ENCODE measurements around the gene AVPI1.
"Not testable (repeated sequence)": the region's sequence is repeated elsewhere in the genome, so short reads cannot be mapped to it uniquely, and the experiment has no call there.

AVPI1 gene

GRCh38 chr10:97682042-97682441, 5.0 kb downstream of the AVPI1 start:
- no peak for DNase-seq

DNA sequence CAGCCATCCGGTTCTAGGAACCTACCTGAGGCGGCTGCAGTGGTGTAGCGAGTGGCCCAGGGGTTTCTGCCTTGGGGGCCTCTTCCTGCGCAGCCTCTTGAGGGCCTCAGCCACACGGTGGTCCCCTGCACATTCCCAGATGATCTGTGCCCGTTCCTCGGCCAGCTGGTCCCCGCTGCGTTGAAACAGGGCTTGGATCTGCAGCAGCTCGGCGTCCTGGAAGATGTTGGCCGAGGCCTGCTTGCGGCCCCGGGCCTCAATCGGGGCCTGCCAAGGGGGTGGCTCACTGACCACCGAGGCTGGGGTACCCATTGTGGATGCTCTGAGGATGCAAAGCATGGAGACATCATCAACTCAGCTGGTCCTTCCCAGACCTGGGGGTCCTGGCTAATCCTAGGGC, 7.4 kb downstream of the AVPI1 start:
- no peak for DNase-seq

- DNase-seq, result peak; percentile 42
Observed at GRCh38 chr10:97676770-97677581, 10.1 kb downstream of the AVPI1 start.

DNA sequence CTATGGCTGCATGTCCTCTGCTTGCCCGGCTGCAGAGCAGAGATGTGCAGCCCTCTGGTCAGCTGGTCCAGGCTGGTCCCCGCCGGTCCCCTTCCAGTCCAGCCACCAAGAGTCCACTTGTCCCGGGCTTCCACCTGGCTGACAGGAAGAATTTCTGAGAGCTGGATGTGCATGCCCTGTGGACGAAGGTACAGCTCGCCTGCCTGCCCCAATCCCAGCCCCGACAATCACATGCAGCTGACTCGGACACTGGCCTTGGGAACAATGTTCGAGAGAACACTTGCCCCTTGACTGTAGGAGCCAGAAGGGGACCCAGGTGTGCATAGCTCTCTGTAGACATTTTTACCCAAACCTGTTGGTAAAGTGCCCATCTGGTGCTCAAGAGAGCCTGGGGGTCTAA, 11.8 kb downstream of the AVPI1 start:
- no peak for DNase-seq

DNA sequence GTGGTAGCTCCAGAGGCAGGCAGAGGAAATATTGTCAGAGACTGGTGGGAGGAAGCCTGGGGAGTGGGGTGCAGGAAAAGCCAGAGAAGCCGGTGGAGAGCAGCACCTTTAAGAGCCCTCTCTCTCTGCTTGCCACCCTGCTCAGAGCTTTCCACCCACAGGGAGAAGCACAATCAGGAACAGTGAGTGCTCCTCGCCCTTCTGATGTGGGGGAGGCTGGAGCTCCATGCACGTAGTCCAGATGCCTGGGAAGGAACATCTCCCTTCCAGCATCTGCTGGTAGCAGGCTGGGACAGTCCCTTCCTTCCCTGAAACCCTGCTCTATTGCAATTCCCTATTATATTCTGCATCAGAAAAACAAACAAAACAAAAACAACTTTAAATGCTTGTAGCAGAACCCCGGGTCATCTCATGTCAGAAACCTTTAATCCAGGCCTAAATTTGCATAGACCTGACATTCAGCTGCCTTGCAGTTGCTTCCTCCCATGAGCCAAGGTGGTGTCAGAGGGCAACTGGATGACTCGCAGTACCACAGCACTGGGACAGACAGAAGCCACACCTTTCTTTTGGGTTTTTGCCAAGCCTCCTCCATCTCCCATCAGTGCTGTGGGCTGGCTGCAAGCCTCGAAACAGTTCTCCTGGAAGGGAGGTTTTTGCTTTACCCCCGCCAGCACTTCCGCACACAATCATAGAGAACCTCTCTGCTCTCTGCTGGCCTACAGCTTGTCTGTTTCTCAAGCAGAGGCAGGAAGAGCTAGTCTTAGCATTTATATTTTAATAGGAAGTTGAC, 13.1 kb downstream of the AVPI1 start:
- no peak for DNase-seq

DNA sequence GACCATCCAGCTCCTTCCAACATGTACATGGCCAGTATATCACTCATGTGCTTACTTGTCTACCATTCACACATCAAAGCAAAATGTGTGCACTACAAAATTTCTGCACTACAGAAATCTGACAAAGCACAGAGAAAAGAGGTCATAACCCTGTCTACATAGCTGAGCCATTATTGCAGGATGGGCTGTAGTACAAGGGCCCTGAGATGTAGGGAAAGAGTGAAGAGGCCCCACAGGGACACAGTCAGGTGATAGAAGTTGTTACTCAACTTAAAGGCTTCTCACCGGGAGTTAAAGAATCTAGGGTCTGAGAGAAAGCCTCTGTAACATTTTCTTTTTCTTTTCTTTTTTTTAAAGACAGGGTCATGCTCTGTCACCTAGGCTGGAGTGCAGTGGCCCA, 17.5 kb downstream of the AVPI1 start:
- no peak for DNase-seq

GRCh38 chr10:97667463-97667862, 19.6 kb downstream of the AVPI1 start:
- no peak for DNase-seq

GRCh38 chr10:97666992-97667391, 20.0 kb downstream of the AVPI1 start:
- no peak for DNase-seq

GRCh38 chr10:97664282-97664850, 22.7 kb downstream of the AVPI1 start:
- no peak for DNase-seq

GRCh38 chr10:97659589-97659988, 27.5 kb downstream of the AVPI1 start:
- no peak for DNase-seq

DNA sequence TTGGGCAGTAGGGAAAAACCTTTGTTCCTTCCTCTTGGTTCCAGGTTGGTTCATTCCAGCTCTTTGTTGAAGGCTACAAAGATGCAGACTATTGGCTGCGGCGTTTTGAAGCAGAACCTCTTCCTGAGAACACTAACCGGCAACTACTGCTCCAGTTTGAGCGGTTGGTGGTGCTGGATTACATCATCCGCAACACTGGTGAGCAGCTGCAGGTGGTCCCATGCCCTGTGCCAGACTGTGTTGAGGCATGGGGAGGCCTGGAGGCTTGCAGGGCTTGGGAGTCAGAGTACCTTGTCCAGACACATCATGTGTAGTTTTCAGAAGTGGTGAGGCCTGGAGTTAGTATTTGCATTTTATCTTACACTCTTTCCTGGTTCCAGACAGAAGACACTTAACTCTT, 30.3 kb downstream of the AVPI1 start:
- no peak for DNase-seq

DNA sequence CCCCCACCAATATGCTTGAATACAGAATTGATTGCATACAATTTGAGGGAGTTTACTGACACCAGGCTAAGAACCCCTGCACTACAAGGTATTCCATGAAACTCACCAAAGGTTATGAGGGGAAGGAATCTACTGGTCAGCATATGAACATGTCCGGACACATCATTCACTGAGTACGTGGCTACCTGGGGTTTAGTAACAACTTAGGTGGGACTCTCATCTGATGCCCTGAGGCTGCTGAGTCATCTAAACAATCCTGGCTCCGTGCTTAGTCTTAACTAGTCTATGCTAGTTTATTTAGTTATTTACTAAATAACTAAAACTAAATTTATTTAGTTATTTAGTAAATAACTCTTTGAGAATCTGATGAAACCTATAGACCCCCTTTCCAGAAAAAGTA, 35.3 kb downstream of the AVPI1 start:
- no peak for DNase-seq

DNA sequence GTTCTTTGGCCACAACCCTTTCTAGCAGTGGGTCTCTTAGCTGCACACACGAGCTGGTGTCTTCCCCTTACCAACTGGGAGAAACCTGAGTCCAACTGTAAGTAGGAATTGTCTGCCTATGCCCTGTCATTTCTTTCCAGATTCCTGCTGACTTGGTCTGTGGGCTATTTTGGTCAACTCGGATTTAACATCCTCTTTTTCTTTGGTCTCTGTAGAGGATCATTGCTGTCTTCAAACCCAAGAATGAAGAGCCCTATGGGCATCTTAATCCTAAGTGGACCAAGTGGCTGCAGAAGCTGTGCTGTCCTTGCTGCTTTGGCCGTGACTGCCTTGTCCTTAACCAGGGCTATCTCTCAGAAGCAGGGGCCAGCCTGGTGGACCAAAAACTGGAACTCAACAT, 36.3 kb downstream of the AVPI1 start:
- no peak for DNase-seq

GRCh38 chr10:97649405-97649750, 37.7 kb downstream of the AVPI1 start:
- DNase-seq, result not testable (repeated sequence)

DNA sequence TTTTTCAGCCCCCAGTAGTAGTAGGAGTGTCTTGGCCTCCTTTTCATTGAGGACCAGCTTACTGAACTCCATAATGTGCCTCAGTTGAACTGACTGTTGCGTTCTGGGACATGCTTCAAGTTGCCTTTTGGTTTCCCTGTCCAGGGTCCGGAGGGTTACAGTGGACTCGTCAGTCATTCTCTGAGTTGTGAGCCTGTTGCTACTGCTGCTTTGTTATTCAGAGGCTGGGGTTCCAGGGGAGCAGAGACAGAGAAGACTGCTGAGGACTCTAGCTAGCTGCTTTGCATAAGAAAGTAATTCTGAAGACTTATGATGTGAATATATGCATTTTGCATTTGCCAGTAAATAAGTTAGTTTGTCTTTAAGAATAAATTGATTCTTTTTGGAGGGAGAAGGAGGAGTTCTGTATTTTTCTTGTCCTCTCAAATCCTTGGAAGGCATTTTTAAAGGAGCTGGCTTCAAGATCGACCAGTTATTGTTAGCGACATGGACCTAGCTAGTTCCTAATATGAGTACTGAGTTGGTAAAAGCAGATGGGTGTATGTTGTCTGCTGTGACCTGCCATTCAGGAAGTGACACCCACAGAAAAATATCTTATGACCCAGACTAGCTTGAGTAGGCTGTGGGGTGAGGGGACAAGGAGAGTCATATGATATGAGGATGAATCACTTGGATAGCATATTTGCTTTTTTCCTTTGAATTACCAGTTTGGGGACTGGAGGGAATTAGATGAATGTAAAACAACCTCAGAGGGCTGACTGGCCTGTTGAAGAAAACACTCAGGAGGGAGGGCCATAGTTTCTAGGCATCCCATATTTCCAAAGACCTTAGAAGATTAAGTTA, 38.3 kb downstream of the AVPI1 start:
- DNase-seq, result peak; percentile 11

- no peak for DNase-seq
Observed at GRCh38 chr10:97647556-97647955, 39.5 kb downstream of the AVPI1 start.

GRCh38 chr10:97644936-97645335, 42.1 kb downstream of the AVPI1 start:
- DNase-seq, result no peak

DNA sequence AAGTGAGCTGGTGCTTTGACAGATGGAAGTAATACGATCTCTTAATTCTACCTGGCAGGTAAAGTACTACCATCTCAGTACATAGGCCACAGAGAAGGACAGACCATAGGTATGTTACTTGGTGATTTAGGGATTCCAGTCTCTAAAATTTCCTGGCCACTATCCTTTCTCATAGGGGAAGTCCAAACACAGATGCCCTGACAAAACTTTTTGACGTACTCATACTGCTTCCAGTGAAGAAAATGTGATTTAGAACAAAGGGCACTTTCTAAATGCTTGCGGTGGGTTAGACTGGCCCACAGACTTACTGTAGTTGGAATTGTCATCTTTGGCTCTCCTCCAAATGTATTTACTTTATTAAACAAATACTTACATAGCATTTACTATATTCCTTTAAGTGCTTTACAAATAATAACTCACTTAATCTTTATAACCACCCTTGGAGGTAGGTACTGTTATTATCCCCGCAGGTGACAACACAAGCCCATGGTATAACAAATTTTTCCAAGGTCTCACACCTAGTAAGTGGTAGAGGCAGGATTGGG, 43.5 kb downstream of the AVPI1 start:
- no peak for DNase-seq

- not testable (repeated sequence) for DNase-seq
Observed at GRCh38 chr10:97642471-97643159, 44.4 kb downstream of the AVPI1 start.

- no peak for DNase-seq
Observed at GRCh38 chr10:97640868-97641811, 45.9 kb downstream of the AVPI1 start.

Measured in effector CD4-positive, alpha-beta T cell (primary cell).